ENCODE measurements around the gene SNAPC5. TPM values are rescaled to one million over a fixed set of nuclear protein-coding genes. Genes with fewer than 3 reads are reported as not detected.

Gene SNAPC5
- total and polyA plus RNA-seq, 2 of the 4 experiments (the other 2 are of a cell fraction): 25.9 to 26.3 TPM

GRCh38 chr15:66498501-66499386, 1.2 kb upstream of the SNAPC5 start:
- H2AK9ac ChIP-seq (replicated peaks; ENCODE audit: low read depth, low read length, poor library complexity): no peak overlapping the region
- no peak overlapping the region for H4K91ac ChIP-seq (ENCODE audit: insufficient read depth, low read depth, low read length)
- no peak overlapping the region for H3K14ac ChIP-seq (replicated peaks; ENCODE audit: low read depth, low read length)
- H3K36me3 ChIP-seq (ENCODE audit: control insufficient read depth, insufficient read depth, low read length): peaks cover 40% of the 10 kb centered on the region
- intact Hi-C loops (cut with micrococcal nuclease): loop anchor here (2.0 to 5.0 kb wide), 2 partner anchors 142 to 246 kb away; partner anchors contain the start of genes MEGF11 and TIPIN
- H2AK5ac ChIP-seq (ENCODE audit: low read depth, low read length): no peak overlapping the region
- in situ Hi-C loops (cut with MboI; ENCODE audit: low sequenced_read_pairs): loop anchor here (25.0 kb wide), 1 partner anchor 586 kb away; no protein-coding TSS in a partner anchor
- no peak overlapping the region for H3K4me3 ChIP-seq (ENCODE audit: insufficient read depth, low read depth, low read length)
- ATAC-seq (ENCODE audit: low read depth) (no peak), DNase-seq (peak; percentile 51)
- no peak overlapping the region for H3K4me2 ChIP-seq (ENCODE audit: low read depth, low read length)
- no peak overlapping the region for H2BK15ac ChIP-seq (ENCODE audit: low read depth, low read length)
- ChIA-PET POLR2A (ENCODE audit: unreplicated experiment) (no interaction called here), CTCF (interaction anchor here (2.5 kb wide), 1 partner anchor 112 kb away, joined by 10 read pairs; the partner anchor contains the start of gene MAP2K1)
- H2BK120ac ChIP-seq (ENCODE audit: low read depth, low read length): no peak overlapping the region
- BruUV-seq (replicated peaks): no TSS peak
- TF ChIP-seq CTCF (conservative IDR thresholded peaks at IDR 0.05; ENCODE audit: low read depth, low read length) (peak; percentile 48), BHLHE40 (IDR thresholded peaks at IDR 0.05; ENCODE audit: low read depth, low read length) (no peak), ELK1 (IDR thresholded peaks at IDR 0.05; ENCODE audit: borderline replicate concordance, low read depth, low read length) (no peak), SMC3 (IDR thresholded peaks at IDR 0.05; ENCODE audit: low read depth, low read length) (peak; percentile 25; the same call in 1 of the 2 replicates), POLR2A (IDR thresholded peaks at IDR 0.05; ENCODE audit: low read depth, low read length) (no peak), CEBPB (IDR thresholded peaks at IDR 0.05; ENCODE audit: low read depth, low read length) (no peak), RFX5 (IDR thresholded peaks at IDR 0.05; ENCODE audit: low read depth, low read length) (no peak), RAD21 (IDR thresholded peaks at IDR 0.05; ENCODE audit: low read length) (peak; percentile 36; the same call in 1 of the 2 replicates)
- no peak overlapping the region for H3K27ac ChIP-seq (ENCODE audit: insufficient read depth, low read length)
- H3K79me1 ChIP-seq (ENCODE audit: low read depth in 1 of 2, low read length in 2 of 2): peaks cover 15 to 31% of the 10 kb centered on the region in 2 experiments
- H4K5ac ChIP-seq (ENCODE audit: low read depth, low read length): no peak overlapping the region
- peaks cover 52% of the 10 kb centered on the region for H4K20me1 ChIP-seq (ENCODE audit: insufficient read depth, low read length)
- H2BK20ac ChIP-seq (ENCODE audit: low read depth, low read length): no peak overlapping the region
- no peak overlapping the region for H3K18ac ChIP-seq (ENCODE audit: low read depth, low read length)
- H3K9me1 ChIP-seq (ENCODE audit: insufficient read depth, low read length): no peaks in the 10 kb centered on the region
- no peaks in the 10 kb centered on the region for H3K9me3 ChIP-seq (ENCODE audit: control insufficient read depth, insufficient read depth, low read length)
- H2AFZ ChIP-seq (replicated peaks; ENCODE audit: low read length, poor library complexity): no peak overlapping the region
- no peak overlapping the region for H3K56ac ChIP-seq (ENCODE audit: extremely low read depth, insufficient read depth, low read length)
- H3K27me3 ChIP-seq (ENCODE audit: control insufficient read depth, insufficient read depth, low read length): no peaks in the 10 kb centered on the region
- no peak overlapping the region for H3K9ac ChIP-seq (ENCODE audit: low read depth, low read length)
- H2BK5ac ChIP-seq (ENCODE audit: low read depth, low read length, poor library complexity, severe bottlenecking): no peak overlapping the region
- 33% methylated on average over 1 of the region's 3 CpGs; no CpG with 5 or more reads in 1 of the 2 experiments for WGBS, 2 experiments (ENCODE audit: extremely low coverage in 2 of 2, insufficient read length in 1 of 2)
- H3K23ac ChIP-seq (ENCODE audit: low read depth, low read length): no peak overlapping the region
- H3K4ac ChIP-seq (ENCODE audit: low read depth, low read length): no peak overlapping the region
- H4K8ac ChIP-seq (ENCODE audit: low read depth in 2 of 2, low read length in 2 of 2): no peak overlapping the region
- no peaks in the 10 kb centered on the region; the same call in 1 of the 2 replicates for H3K4me1 ChIP-seq (ENCODE audit: control insufficient read depth, insufficient read depth, low read length)
- dilution Hi-C loops (cut with HindIII; ENCODE audit: low sequenced_read_pairs, unreplicated experiment): no loop called here

Data from IMR-90 (cell line).